ENCODE measurements around the gene DNMT3A.
A peak's percentile ranks its signal among the peaks of the same experiment; 100 is the strongest.

- peak; percentile 98 for TF ChIP-seq CTCF (conservative IDR thresholded peaks at IDR 0.05)
- no peak for TF ChIP-seq ZFX (IDR thresholded peaks at IDR 0.05)
Measured at GRCh38 chr2:25376750-25377621, 35.3 kb upstream of the DNMT3A start.

All from C4-2B (cell line).